H9 (cell line): ENCODE data around the gene ZBTB20. TPM values are rescaled to one million over a fixed set of nuclear protein-coding genes. Genes with fewer than 3 reads are reported as not detected.

Source experiments
- DNase-seq: peaks from one replicate; pipeline ENCODE4 v3.0.0-alpha.2; 2017
- H2AFZ ChIP-seq: one replicate; pipeline ENCODE4 v1.6.1; 2013; ENCODE audit warnings: mild to moderate bottlenecking, low read length, control low read depth, moderate library complexity
- H2AK5ac ChIP-seq: 2 replicates; pipeline ENCODE4 v1.6.1; 2013; ENCODE audit warnings: low read length, control low read depth, mixed read lengths; ENCODE audit not compliant: insufficient read length
- H2BK120ac ChIP-seq: one replicate; pipeline ENCODE4 v1.6.1; 2013; ENCODE audit warnings: low read depth, mild to moderate bottlenecking, low read length, control low read depth, inconsistent platforms; ENCODE audit not compliant: poor library complexity, severe bottlenecking
- H2BK12ac ChIP-seq: 2 replicates; pipeline ENCODE4 v1.6.1; 2013; ENCODE audit warnings: low read length, control low read depth, mixed read lengths, low read depth; ENCODE audit not compliant: insufficient read length
- H2BK15ac ChIP-seq: 2 replicates; pipeline ENCODE4 v1.6.1; 2013; ENCODE audit warnings: low read depth, low read length, control low read depth
- H2BK20ac ChIP-seq: one replicate; pipeline ENCODE4 v1.6.1; 2013; ENCODE audit warnings: low read depth, mild to moderate bottlenecking, low read length, control low read depth, inconsistent platforms; ENCODE audit not compliant: poor library complexity, severe bottlenecking
- H2BK5ac ChIP-seq: 2 replicates; pipeline ENCODE4 v1.6.1; 2013; ENCODE audit warnings: low read length, control low read depth, mixed read lengths; ENCODE audit not compliant: insufficient read length
- H3K14ac ChIP-seq: 2 replicates; pipeline ENCODE4 v1.6.1; 2013; ENCODE audit warnings: low read length, control low read depth; ENCODE audit not compliant: insufficient read depth
- H3K18ac ChIP-seq: 2 replicates; pipeline ENCODE4 v1.6.1; 2013; ENCODE audit warnings: low read depth, mild to moderate bottlenecking, mixed read lengths, low read length, control low read depth; ENCODE audit not compliant: insufficient read length
- H3K23ac ChIP-seq: 2 replicates; pipeline ENCODE4 v1.6.1; 2013; ENCODE audit warnings: low read length, control low read depth, mixed read lengths, low read depth; ENCODE audit not compliant: insufficient read length
- H3K23me2 ChIP-seq: 2 replicates; pipeline ENCODE4 v1.6.1; 2013; ENCODE audit warnings: low read depth, mild to moderate bottlenecking, mixed read lengths, low read length, control low read depth; ENCODE audit not compliant: insufficient read length, poor library complexity, severe bottlenecking
- H3K27ac ChIP-seq: 2 replicates; pipeline ENCODE4 v1.5.1; 2013; ENCODE audit warnings: low read length, control low read depth, mixed read lengths, low read depth; ENCODE audit not compliant: insufficient read length
- H3K27me3 ChIP-seq: 2 replicates; pipeline ENCODE4 v1.6.1; 2013; ENCODE audit warnings: low read length, control low read depth, inconsistent platforms; ENCODE audit not compliant: insufficient read depth
- H3K4ac ChIP-seq: 2 replicates; pipeline ENCODE4 v1.6.1; 2013; ENCODE audit warnings: low read depth, mild to moderate bottlenecking, control low read depth, inconsistent platforms, low read length, moderate library complexity
- H3K4me1 ChIP-seq: 2 replicates; pipeline ENCODE4 v1.6.1; 2013; ENCODE audit warnings: low read length, control low read depth, inconsistent platforms; ENCODE audit not compliant: insufficient read depth
- H3K4me2 ChIP-seq: 2 replicates; pipeline ENCODE4 v1.6.1; 2013; ENCODE audit warnings: low read length, control low read depth, mixed read lengths; ENCODE audit not compliant: insufficient read length, insufficient read depth
- H3K56ac ChIP-seq: 2 replicates; pipeline ENCODE4 v1.6.1; 2013; ENCODE audit warnings: low read depth, mild to moderate bottlenecking, mixed read lengths, low read length, control low read depth; ENCODE audit not compliant: insufficient read length
- H3K79me1 ChIP-seq: 2 replicates; pipeline ENCODE4 v1.6.1; 2013; ENCODE audit warnings: low read depth, mild to moderate bottlenecking, moderate library complexity, low read length, control low read depth, inconsistent platforms; ENCODE audit not compliant: insufficient read depth, poor library complexity, severe bottlenecking
- H3K79me2 ChIP-seq: 2 replicates; pipeline ENCODE4 v1.6.1; 2013; ENCODE audit warnings: low read length, control low read depth, inconsistent platforms; ENCODE audit not compliant: insufficient read depth
- H3K9ac ChIP-seq: 2 replicates; pipeline ENCODE4 v1.6.1; 2013; ENCODE audit warnings: low read length, control low read depth, mixed read lengths; ENCODE audit not compliant: insufficient read length; ENCODE audit errors: extremely low read depth
- H3K9me3 ChIP-seq: one replicate; pipeline ENCODE4 v1.6.1; 2013; ENCODE audit warnings: low read depth, low read length, inconsistent platforms; ENCODE audit not compliant: control insufficient read depth
- H3T11ph ChIP-seq: one replicate; pipeline ENCODE4 v1.6.1; 2013; ENCODE audit warnings: mild to moderate bottlenecking, low read length, control low read depth, inconsistent platforms
- H4K20me1 ChIP-seq: one replicate; pipeline ENCODE4 v1.6.1; 2013; ENCODE audit not compliant: control insufficient read depth, insufficient read length, insufficient read depth
- H4K5ac ChIP-seq: 2 replicates; pipeline ENCODE4 v1.6.1; 2013; ENCODE audit warnings: low read depth, mild to moderate bottlenecking, mixed read lengths, low read length, control low read depth; ENCODE audit not compliant: insufficient read length
- H4K8ac ChIP-seq: replicated peaks from 2 replicates; pipeline ENCODE4 v1.6.1; 2013; ENCODE audit warnings: low read length, control low read depth, mixed read lengths, low read depth; ENCODE audit not compliant: insufficient read length
- H4K91ac ChIP-seq: 2 replicates; pipeline ENCODE4 v1.6.1; 2013; ENCODE audit warnings: low read depth, mild to moderate bottlenecking, moderate library complexity, mixed read lengths, low read length, control low read depth; ENCODE audit not compliant: insufficient read length
- H3K27ac Mint-ChIP-seq, 3 experiments: 2 replicates in 2 of 3; 3 replicates in 1 of 3; pipeline ENCODE4 v1.8.0; 2020 to 2021; ENCODE audit warnings: mixed read lengths in 3 of 3, mild to moderate bottlenecking in 1 of 3, moderate library complexity in 1 of 3
- H3K27me3 Mint-ChIP-seq: 2 replicates; pipeline ENCODE4 v1.8.0; 2021; ENCODE audit warnings: low read depth, mild to moderate bottlenecking, moderate library complexity, mixed read lengths
- H3K36me3 Mint-ChIP-seq, 3 experiments: 2 replicates in 2 of 3; 3 replicates in 1 of 3; pipeline ENCODE4 v1.8.0; 2020 to 2021; ENCODE audit warnings: low read depth in 3 of 3, mixed read lengths in 3 of 3; ENCODE audit not compliant: insufficient read depth in 1 of 3
- H3K4me1 Mint-ChIP-seq, 2 experiments: 2 replicates each; pipeline ENCODE4 v1.8.0; 2020; ENCODE audit warnings: mixed read lengths in 2 of 2
- H3K4me3 Mint-ChIP-seq, 2 experiments: 2 replicates in 1 of 2; 3 replicates in 1 of 2; pipeline ENCODE4 v1.8.0; 2020 to 2021; ENCODE audit warnings: mild to moderate bottlenecking in 2 of 2, mixed read lengths in 2 of 2, moderate library complexity in 1 of 2
- H3K9me3 Mint-ChIP-seq, 2 experiments: 2 replicates in 1 of 2; 3 replicates in 1 of 2; pipeline ENCODE4 v1.8.0; 2020; ENCODE audit warnings: mild to moderate bottlenecking in 2 of 2, mixed read lengths in 2 of 2, moderate library complexity in 1 of 2
- CTCF ChIP-seq: fragments of 200-600 bp; sonication (generic); conservative IDR thresholded peaks from 3 replicates; pipeline ENCODE4 v1.8.0; 2021; ENCODE audit warnings: antibody characterized with exemption, mild to moderate bottlenecking
- WGBS: extraction: QIAGEN DNeasy Blood & Tissue Kit; methylation state at CpG from one replicate; pipeline ENCODE4 v1.1.7; 2013; ENCODE audit warnings: missing lambda C conversion rate, low lambda C conversion rate, mixed read lengths; ENCODE audit not compliant: insufficient read length; ENCODE audit errors: extremely low coverage; 5-methylcytosine and 5-hydroxymethylcytosine counted together
- total RNA-seq: library from RNA; stranded (reverse); gene quantifications from 2 replicates; pipeline ENCODE4 v1.2.1, GENCODE V29; 2021

Gene ZBTB20
- total RNA-seq, 1 experiment from 2014 or later, result 0.70 TPM

- Histone ChIP-seq H3K18ac (no peak overlapping the region), H3K23me2 (no peaks in the 10 kb centered on the region), H4K5ac (no peak overlapping the region), H3K79me1 (no peaks in the 10 kb centered on the region), H3K9ac (no peak overlapping the region), H3K4me2 (no peak overlapping the region), H4K8ac (no peak overlapping the region), H2AK5ac (no peak overlapping the region), H4K91ac (no peak overlapping the region), H2AFZ (no peak overlapping the region), H3K23ac (no peak overlapping the region), H2BK5ac (no peak overlapping the region), H2BK120ac (no peak overlapping the region), H3K9me3 (no peaks in the 10 kb centered on the region), H3K4me1 (no peaks in the 10 kb centered on the region), H2BK12ac (no peak overlapping the region), H3K56ac (no peak overlapping the region), H2BK20ac (no peak overlapping the region), H4K20me1 (no peaks in the 10 kb centered on the region), H3K79me2 (no peaks in the 10 kb centered on the region), H2BK15ac (no peak overlapping the region), H3T11ph (no peak overlapping the region), H3K27me3 (no peaks in the 10 kb centered on the region), H3K14ac (no peak overlapping the region), H3K27ac (no peak overlapping the region), H3K4ac (no peak overlapping the region)
- Mint-ChIP-seq H3K27me3 (no peaks in the 10 kb centered on the region; the same call in 1 of the 2 replicates), H3K4me1 (no peaks in the 10 kb centered on the region), H3K9me3 (no peaks in the 10 kb centered on the region; a peak in 1 of 5 replicates), H3K27ac (no peak overlapping the region), H3K36me3 (no peaks in the 10 kb centered on the region), H3K4me3 (no peak overlapping the region)
- WGBS, result no CpG with 5 or more reads among the region's 6 CpGs
- TF ChIP-seq CTCF, result no peak
- no peak for DNase-seq
These were observed 152.3 kb downstream of the ZBTB20 start for GRCh38 chr3:114994554-114995341.
